DND-41 (cell line): ENCODE data around the gene TDRD9.

Source experiments
- ATAC-seq: fragments of 200-7000 bp; cut with Tn5 transposase; 3 replicates; pipeline ENCODE4 v1.9.1; 2021; ENCODE audit warnings: low read depth; ENCODE audit not compliant: insufficient read depth
- DNase-seq: peaks from one replicate; pipeline ENCODE4 v3.0.0-alpha.2; 2020
- H2AFZ ChIP-seq: 2 replicates; pipeline ENCODE4 v1.6.0; 2012; ENCODE audit warnings: low read depth, low read length
- H3K27ac ChIP-seq: 2 replicates; pipeline ENCODE4 v1.5.1; 2012; ENCODE audit warnings: low read length, inconsistent platforms
- H3K27me3 ChIP-seq: fragments of 200-600 bp; sonication (generic); 2 replicates; pipeline ENCODE4 v1.6.0; 2012; ENCODE audit warnings: low read length, mild to moderate bottlenecking, inconsistent platforms; ENCODE audit not compliant: insufficient read depth, poor library complexity
- H3K36me3 ChIP-seq: 2 replicates; pipeline ENCODE4 v1.5.1; 2012; ENCODE audit warnings: low read length, inconsistent platforms; ENCODE audit not compliant: insufficient read depth
- H3K4me1 ChIP-seq: 2 replicates; pipeline ENCODE4 v1.5.1; 2012; ENCODE audit warnings: mild to moderate bottlenecking, low read length; ENCODE audit not compliant: insufficient read depth
- H3K4me2 ChIP-seq: 2 replicates; pipeline ENCODE4 v1.6.0; 2012; ENCODE audit warnings: mild to moderate bottlenecking, moderate library complexity, low read length, inconsistent platforms; ENCODE audit not compliant: insufficient read depth
- H3K4me3 ChIP-seq, 2 experiments: fragments of 200-600 bp in 1 of 2; shearing (Covaris generic) in 1 of 2; 2 replicates each; pipeline ENCODE4 v1.5.1; 2012 to 2016; ENCODE audit warnings: inconsistent platforms in 2 of 2, low read length in 2 of 2, mild to moderate bottlenecking in 2 of 2, low read depth in 1 of 2, moderate library complexity in 1 of 2
- H3K79me2 ChIP-seq: 2 replicates; pipeline ENCODE4 v1.6.0; 2012; ENCODE audit warnings: low read length, inconsistent platforms; ENCODE audit not compliant: insufficient read depth
- H3K9ac ChIP-seq: 2 replicates; pipeline ENCODE4 v1.6.0; 2012; ENCODE audit warnings: low read depth, mild to moderate bottlenecking, inconsistent platforms, low read length, moderate library complexity
- H3K9me3 ChIP-seq: 2 replicates; pipeline ENCODE4 v1.5.1; 2012; ENCODE audit warnings: low read length, moderate library complexity, mild to moderate bottlenecking, inconsistent platforms; ENCODE audit not compliant: insufficient read depth, severe bottlenecking
- H4K20me1 ChIP-seq: 2 replicates; pipeline ENCODE4 v1.6.0; 2012; ENCODE audit warnings: low read length; ENCODE audit not compliant: insufficient read depth
- CTCF ChIP-seq: IDR thresholded peaks from 2 replicates; pipeline ENCODE4 v1.5.1; 2012; ENCODE audit warnings: borderline replicate concordance, low read length, moderate library complexity, mild to moderate bottlenecking; ENCODE audit not compliant: poor library complexity, severe bottlenecking; ENCODE audit errors: extremely low read depth
- EZH2 ChIP-seq: IDR thresholded peaks from 3 replicates; pipeline ENCODE4 v1.6.1; 2012; ENCODE audit warnings: borderline replicate concordance, low read depth, mild to moderate bottlenecking, moderate library complexity, low read length, inconsistent platforms; ENCODE audit not compliant: severe bottlenecking

Gene TDRD9

GRCh38 chr14:103891667-103892215 lies 36.5 kb upstream of the TDRD9 start:
- H3K4me3 ChIP-seq, result no peak overlapping the region
- ATAC-seq, result no peak
- H3K9me3 ChIP-seq, result no peaks in the 10 kb centered on the region
- H3K9ac ChIP-seq, result no peak overlapping the region
- no peaks in the 10 kb centered on the region for H3K36me3 ChIP-seq
- no peaks in the 10 kb centered on the region for H3K27me3 ChIP-seq
- no peaks in the 10 kb centered on the region for H3K4me1 ChIP-seq
- no peak overlapping the region for H3K27ac ChIP-seq
- H4K20me1 ChIP-seq, result no peaks in the 10 kb centered on the region
- no peak for DNase-seq
- H2AFZ ChIP-seq, result no peak overlapping the region
- H3K79me2 ChIP-seq, result no peaks in the 10 kb centered on the region
- TF ChIP-seq CTCF (no peak), EZH2 (no peak)
- no peak overlapping the region for H3K4me2 ChIP-seq

- Histone ChIP-seq H3K4me2 (no peak overlapping the region), H3K79me2 (no peaks in the 10 kb centered on the region), H3K9ac (no peak overlapping the region), H3K4me3 (no peak overlapping the region), H2AFZ (no peak overlapping the region), H3K36me3 (no peaks in the 10 kb centered on the region), H3K9me3 (no peaks in the 10 kb centered on the region), H3K27me3 (no peaks in the 10 kb centered on the region), H3K27ac (no peak overlapping the region), H3K4me1 (no peaks in the 10 kb centered on the region), H4K20me1 (no peaks in the 10 kb centered on the region)
- TF ChIP-seq EZH2, result no peak
- TF ChIP-seq CTCF, result no peak
- no peak for DNase-seq
- ATAC-seq, result no peak
These were observed 36.0 kb upstream of the TDRD9 start for GRCh38 chr14:103892247-103892646.

- no peaks in the 10 kb centered on the region for H3K4me1 ChIP-seq
- no peak overlapping the region for H3K9ac ChIP-seq
- H3K4me3 ChIP-seq, result no peak overlapping the region
- H4K20me1 ChIP-seq, result no peaks in the 10 kb centered on the region
- DNase-seq, result no peak
- no peak for ATAC-seq
- no peaks in the 10 kb centered on the region for H3K9me3 ChIP-seq
- no peak overlapping the region for H3K27ac ChIP-seq
- H3K27me3 ChIP-seq, result no peaks in the 10 kb centered on the region
- no peaks in the 10 kb centered on the region for H3K36me3 ChIP-seq
- H2AFZ ChIP-seq, result no peak overlapping the region
- TF ChIP-seq CTCF (no peak), EZH2 (no peak)
- H3K4me2 ChIP-seq, result no peak overlapping the region
- no peaks in the 10 kb centered on the region for H3K79me2 ChIP-seq
These were observed 34.1 kb upstream of the TDRD9 start for GRCh38 chr14:103894034-103894722.

- Histone ChIP-seq H3K4me1 (no peaks in the 10 kb centered on the region), H3K27me3 (no peaks in the 10 kb centered on the region), H3K9me3 (no peaks in the 10 kb centered on the region), H4K20me1 (no peaks in the 10 kb centered on the region), H3K4me3 (no peak overlapping the region), H3K36me3 (no peaks in the 10 kb centered on the region), H3K79me2 (no peaks in the 10 kb centered on the region), H2AFZ (no peak overlapping the region), H3K27ac (no peak overlapping the region), H3K9ac (no peak overlapping the region), H3K4me2 (no peak overlapping the region)
- DNase-seq (no peak), ATAC-seq (no peak)
- TF ChIP-seq EZH2 (no peak), CTCF (no peak)
These were observed 33.6 kb upstream of the TDRD9 start for GRCh38 chr14:103894723-103895059.
